Midbrain (tissue), 1 donor: ENCODE results near the gene DNAH11.
"Not testable (repeated sequence)": the region's sequence is repeated elsewhere in the genome, so short reads cannot be mapped to it uniquely, and the experiment has no call there.

Experiments
- DNase-seq: peaks from one replicate; lab custom pipeline; 2025; lab: John Stamatoyannopoulos, UW

Gene DNAH11

DNA sequence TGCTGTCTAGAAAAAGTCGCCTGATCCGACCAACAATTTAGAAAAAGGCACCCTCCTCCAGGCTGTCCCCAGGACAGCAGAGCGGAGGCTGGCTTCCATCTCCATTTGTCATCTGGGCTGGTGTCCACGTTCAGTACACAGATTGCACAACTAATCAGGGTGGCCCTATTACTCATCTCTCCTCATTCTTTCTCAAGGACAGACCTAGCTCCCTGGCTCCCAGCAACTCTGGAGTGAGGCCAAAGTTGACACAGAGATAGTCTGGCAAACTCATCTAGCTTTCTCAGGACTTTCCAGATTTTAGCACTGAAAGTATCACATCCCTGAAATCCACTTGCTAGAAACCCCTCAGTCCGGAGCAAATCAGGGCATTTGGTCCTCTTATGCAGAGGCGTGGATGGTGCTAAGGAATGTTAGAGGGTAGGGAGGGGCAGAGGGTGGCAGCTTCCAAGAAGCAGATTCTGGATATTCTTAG, 75.1 kb downstream of the DNAH11 start:
- DNase-seq, result no peak

DNA sequence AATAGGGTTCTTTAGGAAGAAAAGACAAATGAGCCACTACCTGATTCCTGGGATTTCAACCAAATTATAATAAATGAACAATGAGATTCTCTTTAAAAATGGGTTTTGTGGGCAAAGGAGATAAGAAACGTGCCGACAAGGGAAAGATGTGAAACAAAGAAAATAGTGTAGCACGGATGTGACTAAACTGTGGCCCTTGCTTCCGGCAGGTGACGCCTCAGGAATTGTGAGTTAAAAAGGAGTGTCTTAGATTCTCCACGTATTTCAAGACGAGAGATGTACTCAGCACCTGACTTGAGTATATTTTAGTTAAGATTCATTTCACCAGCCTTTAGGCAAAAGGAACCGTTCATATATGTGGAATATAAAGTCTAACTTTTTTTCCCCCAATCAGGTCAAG, 75.9 kb downstream of the DNAH11 start:
- DNase-seq, result no peak

DNA sequence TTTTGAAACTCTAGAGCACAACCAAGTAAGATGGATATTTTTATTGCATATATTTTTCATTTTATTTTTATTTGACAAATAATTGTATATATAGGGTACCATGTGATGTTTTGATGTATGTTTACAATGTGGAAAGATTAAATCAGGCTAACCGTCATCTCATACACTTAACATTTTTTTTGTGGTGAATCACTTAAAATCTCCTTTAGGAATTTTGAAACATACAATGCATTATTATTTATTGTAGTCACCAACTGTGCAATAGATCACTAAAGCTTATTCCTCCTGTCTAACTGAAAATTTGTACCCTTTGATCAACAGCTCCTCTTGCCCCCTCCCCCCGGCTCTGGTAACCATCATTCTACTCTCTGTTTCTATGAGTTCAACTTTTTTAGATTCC, 77.2 kb downstream of the DNAH11 start:
- DNase-seq, result no peak

DNA sequence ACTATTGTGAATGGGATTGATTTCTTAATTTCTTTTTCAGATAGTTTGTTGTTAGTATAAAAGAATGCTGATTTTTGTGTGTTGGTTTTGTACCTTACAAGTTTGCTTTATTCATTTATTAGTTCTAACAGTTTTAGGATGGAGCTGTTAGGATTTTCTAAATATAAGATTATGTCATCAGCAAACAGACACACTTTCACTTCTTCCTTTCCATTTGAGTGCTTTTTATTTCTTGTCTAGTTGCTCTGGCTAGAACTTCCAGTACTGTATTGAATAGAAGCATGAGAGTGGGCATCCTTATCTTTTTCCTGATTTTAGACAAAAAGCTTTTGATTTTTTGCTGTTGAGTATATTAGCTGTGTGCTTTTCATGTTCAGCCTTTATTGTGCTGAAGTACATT, 81.5 kb downstream of the DNAH11 start:
- no peak for DNase-seq

DNA sequence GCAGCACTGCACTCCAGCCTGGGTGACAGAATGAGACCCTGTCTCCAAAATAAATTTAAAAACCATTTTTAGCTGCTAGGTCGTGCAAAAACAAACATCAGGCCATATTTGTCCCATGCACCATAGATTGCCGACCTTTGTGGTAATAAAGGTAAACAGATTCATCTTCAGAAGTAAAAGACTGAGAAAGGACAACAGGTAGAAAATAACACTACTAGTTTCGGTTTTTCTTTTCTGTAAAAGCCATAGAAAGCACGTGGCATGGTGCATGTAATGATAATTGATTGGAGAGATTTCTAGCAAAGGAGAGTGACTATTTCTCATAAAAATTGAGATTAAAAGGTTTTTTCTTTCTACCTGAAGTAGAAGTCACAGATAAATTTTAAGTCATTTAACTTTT, 93.9 kb downstream of the DNAH11 start:
- no peak for DNase-seq

DNA sequence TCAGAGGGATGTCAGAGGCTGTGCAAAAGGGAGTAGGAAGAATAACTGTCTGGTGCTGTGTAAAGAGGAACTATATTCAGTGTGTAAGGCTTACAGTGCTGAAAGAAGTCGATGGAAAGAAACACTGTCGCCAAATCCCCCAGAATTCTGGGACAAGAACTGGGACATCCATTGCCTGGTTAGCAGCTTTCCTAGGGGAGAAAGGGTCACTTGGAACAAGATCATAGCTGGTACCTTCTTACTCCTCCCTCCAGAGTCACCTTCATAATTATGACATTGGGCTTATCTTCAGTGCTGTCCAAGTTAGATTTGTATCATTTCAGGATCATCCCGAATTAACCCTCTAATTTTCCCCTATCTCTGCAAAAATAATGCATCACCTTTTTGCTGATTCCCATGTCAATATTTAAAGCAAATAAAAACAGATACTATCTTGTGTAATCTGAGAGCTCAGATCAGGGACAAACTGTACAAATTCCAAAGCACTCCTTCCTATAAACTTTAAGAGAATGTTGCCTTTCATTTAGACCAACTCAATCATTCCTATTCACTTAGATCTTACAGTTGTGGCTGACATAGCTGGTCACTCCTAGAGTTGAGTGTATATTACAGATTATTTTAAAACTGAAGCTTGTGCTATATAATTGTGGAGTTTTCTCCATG, 96.5 kb downstream of the DNAH11 start:
- DNase-seq, result no peak

DNA sequence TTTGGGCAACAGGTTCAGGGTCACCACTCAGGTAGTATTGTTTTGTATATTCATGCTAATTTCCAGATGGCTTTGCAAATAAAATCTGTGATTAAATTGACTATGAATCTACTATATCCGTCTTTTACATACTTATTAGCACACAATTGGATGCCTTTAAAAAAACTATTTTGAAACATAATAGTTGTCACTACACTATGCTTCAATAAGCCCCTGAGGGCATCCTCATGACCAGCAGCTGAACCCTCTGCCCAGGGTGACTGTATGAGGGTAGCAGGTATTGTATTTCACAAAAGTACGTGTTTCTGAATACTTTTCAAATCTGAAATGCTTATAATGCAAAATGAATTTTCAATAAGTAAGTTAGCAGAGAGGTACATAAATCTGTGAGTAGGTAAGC, 97.3 kb downstream of the DNAH11 start:
- DNase-seq, result no peak

DNA sequence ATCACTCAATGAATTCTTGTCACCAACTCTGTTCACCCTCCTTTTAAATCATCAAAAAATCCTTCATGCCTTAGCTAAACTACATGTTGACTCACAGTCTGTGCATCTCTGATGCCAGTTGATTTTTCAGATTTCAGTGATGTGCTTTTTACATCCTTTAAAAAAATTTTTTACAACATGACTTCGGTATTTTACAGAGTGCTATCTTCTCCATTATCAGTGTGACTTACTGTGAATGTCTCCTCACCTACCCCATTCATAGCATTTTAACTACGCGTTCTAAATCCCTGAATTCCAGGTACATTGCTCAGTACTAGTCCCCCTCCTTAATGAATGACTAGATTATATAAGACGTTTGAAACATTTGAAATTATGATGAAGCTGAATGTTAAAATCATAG, 98.7 kb downstream of the DNAH11 start:
- DNase-seq, result no peak

DNA sequence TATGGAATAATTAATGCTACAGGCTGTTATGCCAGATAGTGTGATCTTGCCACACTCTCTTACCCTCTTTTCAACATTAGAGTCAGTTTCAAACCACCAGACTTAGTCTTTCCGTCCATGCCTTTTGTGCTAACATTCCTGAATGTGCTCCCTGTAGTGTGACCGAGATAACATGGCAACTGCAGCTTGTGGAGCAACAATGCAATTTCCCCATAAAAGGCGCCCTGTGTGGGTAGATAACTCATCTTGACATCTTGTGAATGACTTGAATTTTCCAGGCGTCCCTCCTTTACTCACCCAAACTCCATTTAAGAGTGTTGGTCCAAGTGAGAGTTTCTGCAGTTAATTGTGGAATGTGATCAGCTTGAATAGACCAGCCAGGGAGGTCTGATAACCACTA, 99.6 kb downstream of the DNAH11 start:
- DNase-seq, result no peak

DNA sequence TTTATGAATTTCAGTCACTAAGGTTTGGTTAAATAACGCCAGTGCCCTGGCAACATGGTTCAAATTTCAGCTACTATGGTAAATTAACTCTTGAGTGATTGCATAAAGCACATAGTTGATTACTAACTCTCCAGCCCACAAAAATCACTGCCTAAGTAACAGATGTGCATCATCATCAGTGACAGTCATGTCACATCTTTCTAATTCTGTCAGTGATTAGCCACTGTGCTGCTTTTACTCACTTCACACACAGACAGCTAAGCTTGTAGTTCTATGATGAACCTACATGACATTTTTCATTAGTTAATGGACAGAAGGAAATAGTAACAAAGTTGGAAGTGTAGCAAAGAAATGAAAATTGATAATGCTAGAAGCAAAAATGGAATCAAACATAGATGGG, 108.9 kb downstream of the DNAH11 start:
- DNase-seq, result no peak

DNA sequence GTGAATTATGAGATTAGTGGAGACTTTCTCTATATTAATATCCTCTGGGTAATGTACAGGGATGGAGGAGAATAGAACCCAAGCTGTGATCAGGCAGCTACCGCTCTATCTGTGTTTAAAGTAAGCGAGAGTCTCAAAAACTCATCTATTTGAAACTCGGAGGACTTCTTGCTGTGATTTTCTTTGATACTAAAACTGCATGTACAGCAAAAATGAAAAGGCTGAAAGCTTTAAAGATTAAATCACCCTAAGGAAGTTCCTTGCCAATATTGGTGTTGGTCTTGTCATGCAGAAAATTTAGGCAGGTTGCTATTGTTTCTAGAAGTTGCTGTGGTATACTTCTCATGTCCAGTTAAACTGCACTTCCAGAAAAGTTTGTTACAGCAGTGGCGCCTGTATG, 110.8 kb downstream of the DNAH11 start:
- DNase-seq, result no peak

DNA sequence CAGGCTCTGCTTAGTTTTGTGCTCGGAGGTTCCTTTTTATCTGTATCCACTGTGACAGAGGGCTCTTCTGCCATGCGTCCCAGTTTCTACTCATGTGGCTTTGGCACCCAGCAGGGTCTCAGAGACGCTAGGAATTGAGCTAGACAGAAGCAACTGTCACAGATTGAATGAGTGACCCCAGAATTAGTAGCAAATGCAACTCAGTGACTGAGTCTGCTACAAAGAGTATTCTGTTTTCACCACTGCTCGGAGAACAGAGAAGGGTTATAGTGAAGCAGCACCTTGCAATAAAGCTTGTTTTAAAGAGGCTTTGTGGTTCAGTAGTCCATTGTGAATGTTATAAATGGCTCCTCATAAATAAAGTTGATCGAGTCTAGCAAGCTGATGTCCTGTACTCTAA, 113.2 kb downstream of the DNAH11 start:
- DNase-seq, result peak; percentile 3

DNA sequence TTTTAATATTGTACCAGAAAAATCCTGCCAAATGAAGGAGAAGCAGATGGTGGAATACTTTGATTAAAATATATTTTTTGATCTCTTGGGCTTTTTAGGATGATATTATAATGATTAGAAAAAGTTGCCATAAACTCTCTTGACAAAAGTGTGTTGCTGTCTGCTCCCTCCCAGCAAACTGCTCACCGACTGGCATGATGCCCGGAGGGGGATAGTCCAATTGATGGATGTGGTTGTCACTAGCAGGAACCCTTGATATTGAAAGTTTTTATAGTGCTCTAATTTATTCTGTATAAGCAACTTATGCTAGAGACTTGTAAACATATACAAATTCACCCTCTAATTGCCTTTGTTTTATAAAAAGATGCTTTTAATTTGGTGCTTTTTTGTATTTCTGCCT, 114.0 kb downstream of the DNAH11 start:
- no peak for DNase-seq

DNA sequence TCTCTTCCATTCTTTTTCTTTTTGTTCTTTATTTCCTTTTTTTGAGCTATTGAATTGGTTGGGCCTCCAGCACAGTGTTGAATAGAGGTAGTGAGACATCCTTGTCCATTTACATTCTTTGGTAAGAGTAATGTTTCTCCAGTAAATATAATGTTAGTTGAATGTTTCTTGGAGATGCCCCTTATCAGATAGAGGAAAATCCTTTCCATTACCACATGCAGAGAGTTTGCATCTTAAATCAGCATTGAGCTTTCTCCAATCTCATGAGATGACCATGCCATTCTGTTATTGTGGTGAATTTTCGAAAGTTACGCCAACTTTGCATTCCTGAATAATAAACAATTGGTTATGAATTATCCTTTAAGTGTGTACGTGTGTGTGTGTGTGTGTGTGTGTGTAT, 127.7 kb downstream of the DNAH11 start:
- DNase-seq, result no peak

DNA sequence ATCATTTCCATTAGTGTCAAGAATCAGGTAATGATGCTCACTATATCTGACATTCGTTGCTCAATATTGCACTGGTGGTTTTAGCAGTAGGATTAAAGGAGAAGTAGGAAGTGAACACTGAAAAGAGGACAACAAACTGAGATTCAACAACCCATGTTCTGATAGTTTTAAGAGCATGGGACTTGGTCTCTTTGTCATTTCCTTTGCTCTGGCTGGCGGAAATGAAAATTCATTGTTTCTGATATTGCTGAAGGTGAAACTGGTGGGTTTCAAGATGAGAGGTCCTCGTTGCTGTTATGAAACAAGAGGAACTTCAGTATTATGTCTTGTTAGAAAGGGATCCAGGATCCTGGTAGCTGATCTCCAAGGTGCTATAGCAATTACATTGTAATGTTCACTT, 129.0 kb downstream of the DNAH11 start:
- DNase-seq, result no peak

DNA sequence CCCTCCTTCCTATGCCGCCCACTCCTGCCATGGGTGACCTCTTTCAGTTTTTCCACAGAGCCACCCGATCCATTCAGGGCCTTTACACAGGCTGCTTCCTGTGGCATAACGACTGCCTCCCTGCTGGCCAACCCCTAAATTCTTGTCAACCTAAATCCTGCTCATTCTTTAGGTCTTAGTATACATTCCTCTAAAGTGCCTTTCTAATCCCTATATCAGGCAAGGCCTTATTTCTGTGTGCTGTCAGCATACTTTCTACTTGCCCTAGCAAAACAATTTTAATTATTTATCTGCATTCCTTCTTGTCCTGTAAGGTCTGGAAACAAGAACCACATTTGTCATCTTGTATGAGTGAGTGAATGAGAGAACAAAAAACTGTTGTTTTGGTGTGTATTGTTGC, 132.4 kb downstream of the DNAH11 start:
- DNase-seq, result no peak

DNA sequence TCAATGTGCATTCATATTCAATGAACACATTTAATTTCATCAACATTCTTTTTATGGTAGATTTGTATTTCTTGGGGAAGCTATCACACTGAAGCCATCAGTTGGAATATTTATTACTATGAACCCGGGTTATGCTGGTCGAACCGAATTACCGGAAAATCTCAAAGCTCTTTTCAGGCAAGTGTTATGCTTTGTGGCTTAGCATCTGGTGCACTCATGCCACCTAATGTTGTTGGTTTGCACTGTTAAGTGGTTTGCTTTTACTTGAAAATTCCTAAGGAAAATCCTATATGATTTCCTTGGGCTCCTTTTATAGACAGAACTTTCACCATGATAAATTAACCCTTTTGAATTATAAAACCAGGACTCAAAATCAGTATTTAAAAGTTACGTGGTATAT, 147.9 kb downstream of the DNAH11 start:
- DNase-seq, result no peak

DNA sequence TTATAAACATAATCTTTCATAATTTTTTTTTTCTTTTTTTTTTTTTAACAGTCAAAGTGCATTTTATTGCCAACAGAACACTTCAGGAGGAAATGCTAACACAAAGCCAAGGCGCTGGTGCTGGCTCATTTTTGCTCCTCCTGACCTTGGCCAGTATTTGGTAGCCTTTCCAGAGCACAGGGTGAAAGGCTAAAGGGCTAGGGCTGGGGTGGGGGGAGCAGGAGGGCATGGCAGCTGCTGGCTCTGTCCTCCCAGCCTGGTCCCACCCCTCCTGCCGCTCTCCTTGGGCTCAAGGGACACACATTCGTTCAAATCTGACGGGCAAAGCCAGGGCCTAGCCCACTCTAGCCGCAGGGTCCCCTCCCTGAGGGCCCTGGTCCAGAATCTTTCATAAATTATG, 148.3 kb downstream of the DNAH11 start:
- not testable (repeated sequence) for DNase-seq

DNA sequence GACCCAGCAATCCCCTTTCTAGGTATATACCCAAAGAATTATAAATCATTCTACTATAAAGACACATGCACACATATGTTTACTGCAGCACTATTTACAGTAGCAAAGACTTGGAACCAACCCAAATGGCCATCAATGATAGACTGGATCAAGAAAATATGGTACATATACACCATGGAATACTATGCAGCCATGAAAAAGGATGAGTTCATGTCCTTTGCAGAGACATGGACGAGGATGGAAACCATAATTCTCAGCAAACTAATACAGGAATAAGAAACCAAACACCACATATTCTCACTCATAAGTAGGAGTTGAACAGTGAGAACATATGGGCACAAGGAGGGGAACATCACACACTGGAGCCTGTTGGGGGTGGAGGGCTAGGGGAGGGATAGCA, 157.7 kb downstream of the DNAH11 start:
- not testable (repeated sequence) for DNase-seq

DNA sequence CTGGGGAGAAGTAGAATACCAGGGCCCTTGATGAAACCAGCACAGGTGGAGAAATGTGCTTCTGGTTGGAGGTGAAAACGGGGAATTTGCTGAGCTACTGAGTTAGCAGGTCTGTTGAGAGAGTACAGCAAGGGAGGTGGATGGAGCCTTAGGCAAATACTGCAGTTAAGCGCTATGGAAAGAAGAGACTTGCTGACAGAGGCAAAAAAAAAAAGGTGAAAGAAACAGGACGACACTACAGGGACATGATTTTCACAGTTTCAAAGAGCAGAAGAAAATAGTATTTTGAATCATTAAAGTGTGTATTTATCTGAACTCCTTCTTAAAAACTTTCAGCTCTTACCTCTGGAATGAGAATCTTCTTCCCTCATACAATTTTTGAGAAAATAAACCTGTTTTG, 159.5 kb downstream of the DNAH11 start:
- DNase-seq, result no peak

DNA sequence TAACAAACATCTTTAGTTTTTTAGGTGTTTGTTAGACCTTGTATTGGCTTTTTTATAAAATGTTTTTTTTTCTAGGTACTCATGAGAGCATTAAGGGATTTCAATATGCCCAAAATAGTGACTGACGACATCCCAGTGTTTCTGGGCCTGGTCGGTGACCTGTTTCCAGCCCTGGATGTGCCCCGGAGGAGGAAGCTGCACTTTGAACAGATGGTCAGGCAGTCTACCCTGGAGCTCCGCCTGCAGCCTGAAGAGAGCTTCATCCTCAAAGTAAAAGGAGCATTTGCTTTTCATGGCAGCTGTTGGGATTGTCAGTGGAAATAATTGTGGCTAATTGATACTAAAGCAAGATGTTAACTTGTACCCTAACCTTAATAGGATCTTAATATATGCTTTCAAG, 161.5 kb downstream of the DNAH11 start:
- no peak for DNase-seq

DNA sequence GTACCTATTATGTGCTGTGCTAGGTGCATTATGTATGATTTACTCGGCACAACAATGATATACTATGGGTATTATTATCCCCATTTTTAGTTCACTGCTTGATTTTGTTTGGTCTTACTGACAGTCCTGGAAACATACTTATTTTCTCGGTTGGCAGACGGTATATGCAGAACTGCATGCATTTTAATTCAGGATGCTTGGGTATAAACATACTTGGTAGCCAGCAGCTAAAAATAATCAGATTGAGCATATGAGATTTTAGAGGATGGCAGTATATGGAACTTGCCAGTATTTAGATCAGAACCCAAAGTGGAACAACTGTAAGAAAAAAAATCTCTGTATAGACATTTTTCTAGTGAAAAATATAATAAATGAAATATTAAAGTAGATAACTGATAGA, 163.3 kb downstream of the DNAH11 start:
- no peak for DNase-seq

DNA sequence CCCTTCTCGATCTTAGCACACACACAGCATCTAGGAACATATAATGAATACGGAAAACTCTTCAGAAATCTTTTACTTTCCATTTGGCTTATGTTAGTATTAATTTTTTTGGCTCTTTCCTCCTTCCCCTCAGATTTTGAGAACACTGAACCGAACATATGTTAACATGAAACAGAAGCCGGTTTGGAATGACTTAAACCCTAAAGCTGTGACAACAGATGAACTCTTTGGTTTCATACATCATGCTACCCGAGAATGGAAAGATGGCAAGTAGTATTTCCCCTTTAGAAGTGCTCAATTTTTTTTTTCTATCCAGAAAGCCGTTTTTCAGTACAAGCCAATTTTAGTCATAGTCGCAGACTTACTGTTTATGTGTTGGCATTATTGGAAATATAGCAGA, 164.7 kb downstream of the DNAH11 start:
- DNase-seq, result no peak

DNA sequence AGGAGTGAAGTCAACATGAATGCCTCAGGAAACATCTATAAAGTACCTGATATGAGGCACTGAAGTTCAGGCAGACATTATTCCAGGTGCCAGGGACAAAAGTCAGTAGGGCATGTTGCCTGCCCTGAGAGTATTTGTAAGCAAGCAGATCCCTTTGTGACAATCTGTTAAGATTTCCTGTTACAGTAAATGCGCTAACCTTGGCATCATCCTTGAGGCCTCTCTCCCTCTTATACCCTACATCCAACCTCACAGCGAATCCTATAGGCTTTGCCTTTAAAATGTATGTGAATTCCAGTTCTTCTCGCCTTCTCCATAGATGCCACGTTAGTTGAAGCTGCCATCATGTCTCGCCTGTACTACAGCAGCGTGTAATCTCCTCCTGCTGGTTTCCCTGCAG, 165.3 kb downstream of the DNAH11 start:
- DNase-seq, result no peak

DNA sequence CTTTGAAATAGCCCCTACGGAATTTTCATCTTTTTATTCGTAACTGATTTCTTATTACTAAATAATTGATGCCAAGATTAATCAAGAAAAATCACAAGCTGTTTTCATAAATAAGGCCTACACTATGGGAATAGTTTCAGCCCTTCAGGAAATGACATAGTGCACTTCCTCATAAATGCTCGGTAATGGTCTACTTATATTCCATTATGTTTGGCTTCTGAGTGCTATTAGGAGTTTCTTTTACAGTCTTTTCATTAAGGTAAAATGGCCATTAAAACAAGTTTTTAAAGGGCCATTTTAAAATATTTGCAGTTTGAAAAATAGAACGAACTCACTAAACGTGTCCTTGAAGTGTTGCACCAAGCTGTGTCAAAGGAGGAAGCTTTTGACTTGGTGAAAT, 174.5 kb downstream of the DNAH11 start:
- DNase-seq, result no peak
